ENCODE results near the gene ODAD4.
"Not testable (repeated sequence)": the region's sequence is repeated elsewhere in the genome, so short reads cannot be mapped to it uniquely, and the experiment has no call there.

ODAD4 gene

GRCh38 chr17:42002792-42003301, 72.4 kb downstream of the ODAD4 start:
- no peak for DNase-seq (ENCODE audit: low spot score)

GRCh38 chr17:42005166-42005565, 74.7 kb downstream of the ODAD4 start:
- no peak for DNase-seq (ENCODE audit: low spot score)

- no peak for DNase-seq (ENCODE audit: low spot score)
Observed at GRCh38 chr17:42009170-42009569, 78.8 kb downstream of the ODAD4 start.

- not testable (repeated sequence) for DNase-seq (ENCODE audit: low spot score)
Observed at GRCh38 chr17:42010266-42010680, 79.9 kb downstream of the ODAD4 start.

- DNase-seq (ENCODE audit: low spot score) = peak; percentile 35
Observed at GRCh38 chr17:42010898-42011516, 80.6 kb downstream of the ODAD4 start.

GRCh38 chr17:42012363-42012762, 81.9 kb downstream of the ODAD4 start:
- not testable (repeated sequence) for DNase-seq (ENCODE audit: low spot score)

GRCh38 chr17:42013740-42014139, 83.3 kb downstream of the ODAD4 start:
- DNase-seq (ENCODE audit: low spot score) = not testable (repeated sequence)
